ENCODE data around the gene CR1. TPM values are rescaled to one million over a fixed set of nuclear protein-coding genes. Genes with fewer than 3 reads are reported as not detected.

Gene CR1
- total and polyA plus RNA-seq, 9 of the 15 experiments (the other 6 are each of a cell fraction or from before 2014, with no cell fraction given) = 0.07 to 0.47 (median 0.18) TPM

- TF ChIP-seq ZNF449 (CRISPR knock-in tag; IDR thresholded peaks at IDR 0.05) = no peak
- no peak for TF ChIP-seq ZNF3 (CRISPR knock-in tag; IDR thresholded peaks at IDR 0.05)
- no peak for TF ChIP-seq HINFP (tag; conservative IDR thresholded peaks at IDR 0.05; ENCODE audit: low read depth)
- no peak for TF ChIP-seq NR1H2 (CRISPR knock-in tag; IDR thresholded peaks at IDR 0.05)
- no peak for TF ChIP-seq RNF219 (CRISPR knock-in tag; IDR thresholded peaks at IDR 0.05)
- TF ChIP-seq POLR2G (IDR thresholded peaks at IDR 0.05; ENCODE audit: low read depth, low read length) = peak; percentile 36; the same call in 1 of the 2 replicates
- no peak for TF ChIP-seq ETV1 (tag; conservative IDR thresholded peaks at IDR 0.05; ENCODE audit: low read depth)
- TF ChIP-seq HMGN3 (IDR thresholded peaks at IDR 0.05; ENCODE audit: borderline replicate concordance, extremely low read depth, insufficient read length, low read depth, low read length) = no peak
- TF ChIP-seq TBL1XR1 (IDR thresholded peaks at IDR 0.05; ENCODE audit: low read length in 2 of 2) = peak; percentile 61 to 92; a peak in 2 of 4 replicates
- TF ChIP-seq SNIP1 (IDR thresholded peaks at IDR 0.05; ENCODE audit: low read depth) = no peak
- TF ChIP-seq ZBTB43 (CRISPR knock-in tag; IDR thresholded peaks at IDR 0.05) = no peak
- no peak for TF ChIP-seq STAT6 (CRISPR knock-in tag; IDR thresholded peaks at IDR 0.05)
- no peak for TF ChIP-seq NFE2L1 (tag; IDR thresholded peaks at IDR 0.05; ENCODE audit: borderline replicate concordance, low read depth)
Measured at GRCh38 chr1:207519505-207520399, 23.8 kb downstream of the CR1 start (continued).
